ENCODE data around the gene ATP1B3.

ATP1B3 gene

DNA sequence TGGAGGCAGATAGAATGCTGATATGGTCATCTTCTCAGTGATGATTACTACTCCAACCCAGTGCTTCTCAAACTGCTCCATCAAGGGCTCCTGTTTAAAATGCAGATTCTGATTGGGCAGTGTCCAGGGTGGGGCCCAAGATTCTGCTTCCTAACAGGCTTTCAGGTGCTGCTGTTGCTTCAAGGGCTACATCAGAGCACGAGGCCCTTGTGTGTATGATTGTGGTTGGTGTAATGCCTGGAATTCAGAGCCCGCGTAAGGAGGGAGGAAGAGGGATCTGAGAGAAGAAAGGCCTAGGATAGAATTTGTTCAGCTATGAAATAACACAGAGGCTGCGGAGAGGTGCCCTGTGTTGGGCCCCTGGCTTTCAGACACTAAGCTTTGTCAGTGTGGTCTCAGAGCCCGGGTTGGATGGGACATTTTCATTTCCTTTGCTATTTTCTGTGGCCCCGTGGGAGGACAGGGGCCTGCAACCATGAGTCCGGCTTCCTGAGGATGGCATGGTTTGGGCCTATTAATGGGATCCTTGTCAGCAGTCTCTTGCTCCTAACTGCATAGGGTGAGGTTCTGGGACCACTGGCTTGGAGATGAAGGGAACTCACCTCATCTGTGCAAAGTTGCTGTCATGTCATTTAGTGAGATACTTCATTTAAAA is 53.0 kb downstream of the ATP1B3 start:
- no peaks in the 10 kb centered on the region for H3K4me1 Mint-ChIP-seq (ENCODE audit: low read depth)
- peaks cover 21% of the 10 kb centered on the region for H3K36me3 Mint-ChIP-seq (ENCODE audit: low read depth)
- DNase-seq (ENCODE audit: low spot score): no peak
- H3K4me3 Mint-ChIP-seq: no peak overlapping the region
- no peak overlapping the region for H3K27ac Mint-ChIP-seq
- no peaks in the 10 kb centered on the region for H3K9me3 Mint-ChIP-seq
- no peaks in the 10 kb centered on the region for H3K27me3 Mint-ChIP-seq (ENCODE audit: low read depth)

DNA sequence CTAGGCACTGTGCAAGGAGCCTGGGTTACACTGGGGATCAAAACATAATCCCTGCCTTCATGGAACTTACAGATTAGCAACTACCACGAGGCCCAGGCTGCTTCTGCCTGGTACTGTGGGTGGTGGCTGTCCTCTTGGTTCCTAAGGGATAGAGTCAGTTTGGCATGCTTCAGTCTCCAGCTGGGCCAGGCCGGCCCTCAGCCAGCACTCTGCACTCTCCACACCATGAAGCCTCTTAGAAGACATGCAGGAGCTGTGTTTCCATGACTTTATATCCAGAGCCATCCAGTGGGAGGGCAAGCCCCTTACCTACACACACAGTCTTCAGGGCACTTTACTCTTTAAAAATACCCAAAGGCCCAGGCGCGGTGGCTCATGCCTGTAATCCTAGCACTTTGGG is 54.4 kb downstream of the ATP1B3 start:
- H3K27me3 Mint-ChIP-seq (ENCODE audit: low read depth): no peaks in the 10 kb centered on the region
- H3K36me3 Mint-ChIP-seq (ENCODE audit: low read depth): peaks cover 13% of the 10 kb centered on the region
- H3K4me3 Mint-ChIP-seq: no peak overlapping the region
- no peaks in the 10 kb centered on the region for H3K4me1 Mint-ChIP-seq (ENCODE audit: low read depth)
- H3K27ac Mint-ChIP-seq: no peak overlapping the region
- DNase-seq (ENCODE audit: low spot score): no peak
- no peaks in the 10 kb centered on the region for H3K9me3 Mint-ChIP-seq

DNA sequence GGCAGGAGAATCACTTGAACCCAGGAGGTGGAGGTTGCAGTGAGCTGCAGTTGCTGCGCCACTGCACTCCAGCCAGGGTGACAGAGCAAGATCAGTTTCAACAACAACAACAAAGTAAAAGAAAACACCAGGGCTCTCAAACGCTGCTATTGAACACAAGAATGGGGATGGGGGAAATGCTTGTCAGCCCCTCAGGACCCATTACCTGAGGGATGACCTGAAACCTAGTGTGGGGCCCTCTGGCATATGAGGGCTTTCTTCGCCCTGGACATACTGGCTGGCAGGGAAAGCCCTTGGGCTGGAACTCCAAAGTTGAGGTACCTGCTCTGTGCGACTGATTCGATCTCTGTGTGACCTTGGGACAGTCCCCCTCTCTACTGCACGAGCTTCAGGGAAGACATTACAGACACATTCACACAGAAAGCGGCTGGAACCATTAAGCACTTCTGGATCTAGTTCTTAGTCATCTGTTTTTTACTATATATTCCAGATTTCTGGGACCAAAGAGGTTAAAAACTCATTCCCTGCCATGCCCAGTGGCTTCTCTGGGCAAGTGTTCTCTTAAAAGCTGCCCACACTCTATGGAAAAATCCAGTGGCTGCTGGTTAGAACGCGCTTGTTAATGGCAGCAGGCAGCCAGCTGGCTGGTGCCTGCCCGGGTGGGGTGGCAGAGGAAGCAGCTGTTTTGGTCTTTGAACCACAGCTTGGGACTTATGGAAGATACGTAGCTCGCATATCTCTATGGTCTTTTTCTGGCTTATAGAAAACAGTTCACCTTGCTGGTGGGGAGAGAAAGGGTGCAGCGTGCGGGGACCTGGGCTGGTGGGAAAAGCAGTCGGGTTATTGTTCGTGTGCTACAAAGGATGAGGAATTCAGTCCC is 57.2 kb downstream of the ATP1B3 start:
- no peak overlapping the region for H3K4me3 Mint-ChIP-seq
- no peak for DNase-seq (ENCODE audit: low spot score)
- no peak overlapping the region for H3K27ac Mint-ChIP-seq
- no peaks in the 10 kb centered on the region for H3K27me3 Mint-ChIP-seq (ENCODE audit: low read depth)
- H3K4me1 Mint-ChIP-seq (ENCODE audit: low read depth): no peaks in the 10 kb centered on the region
- H3K36me3 Mint-ChIP-seq (ENCODE audit: low read depth): peaks cover 5% of the 10 kb centered on the region
- no peaks in the 10 kb centered on the region for H3K9me3 Mint-ChIP-seq

DNA sequence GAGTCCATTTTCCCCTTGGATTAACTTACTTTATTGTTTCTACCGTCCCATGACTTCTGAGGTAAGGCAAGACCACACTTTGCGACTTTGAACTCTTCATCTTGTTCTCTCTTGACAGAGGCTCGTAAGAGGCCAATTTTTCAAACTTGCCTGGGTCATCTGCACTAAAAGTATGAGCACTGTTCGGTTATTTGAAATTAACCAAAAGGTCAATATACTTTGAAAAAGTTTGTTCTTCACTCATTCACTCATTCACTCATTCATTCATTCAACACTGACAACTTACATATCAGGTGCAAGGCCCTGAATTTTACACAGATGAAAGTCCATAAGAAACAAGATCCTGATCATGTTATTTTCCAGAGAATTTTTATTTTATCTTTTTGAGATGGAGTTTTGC is 57.9 kb downstream of the ATP1B3 start:
- Mint-ChIP-seq H3K4me3 (no peak overlapping the region), H3K27ac (no peak overlapping the region)
- no peak for DNase-seq (ENCODE audit: low spot score)

DNA sequence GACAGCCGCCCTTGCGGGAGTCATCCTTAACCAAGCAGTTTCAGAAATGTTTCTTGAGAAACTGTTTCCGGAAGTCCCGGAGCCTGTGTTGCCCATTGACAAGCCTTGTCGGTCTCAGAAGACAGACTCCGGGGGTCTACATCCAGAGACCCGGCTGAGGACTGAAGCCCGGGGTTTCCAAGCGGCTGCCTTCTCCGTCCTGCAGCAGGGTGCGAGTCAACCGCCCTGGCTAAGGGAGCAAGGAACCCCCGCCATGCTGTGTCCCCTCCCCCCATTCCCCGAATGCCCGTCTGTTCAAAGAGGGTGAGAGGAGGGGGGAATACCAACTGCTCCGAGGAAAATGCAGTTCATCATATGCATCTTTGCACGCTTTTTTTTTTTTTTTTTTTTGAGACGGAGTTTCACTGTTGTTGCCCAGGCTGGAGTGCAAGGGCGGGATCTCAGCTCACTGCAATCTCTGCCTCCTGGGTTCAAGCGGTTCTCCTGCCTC is 61.6 kb downstream of the ATP1B3 start:
- DNase-seq (ENCODE audit: low spot score): no peak
- Mint-ChIP-seq H3K27me3 (ENCODE audit: low read depth) (no peaks in the 10 kb centered on the region), H3K4me3 (no peak overlapping the region), H3K4me1 (ENCODE audit: low read depth) (peaks cover 7% of the 10 kb centered on the region), H3K27ac (no peak overlapping the region), H3K9me3 (no peaks in the 10 kb centered on the region), H3K36me3 (ENCODE audit: low read depth) (no peaks in the 10 kb centered on the region)

More for the DNA sequence above, 57.9 kb downstream of the ATP1B3 start:
- H3K36me3 Mint-ChIP-seq (ENCODE audit: low read depth): no peaks in the 10 kb centered on the region
- no peaks in the 10 kb centered on the region for H3K27me3 Mint-ChIP-seq (ENCODE audit: low read depth)
- no peaks in the 10 kb centered on the region for H3K4me1 Mint-ChIP-seq (ENCODE audit: low read depth)
- H3K9me3 Mint-ChIP-seq: no peaks in the 10 kb centered on the region

DNA sequence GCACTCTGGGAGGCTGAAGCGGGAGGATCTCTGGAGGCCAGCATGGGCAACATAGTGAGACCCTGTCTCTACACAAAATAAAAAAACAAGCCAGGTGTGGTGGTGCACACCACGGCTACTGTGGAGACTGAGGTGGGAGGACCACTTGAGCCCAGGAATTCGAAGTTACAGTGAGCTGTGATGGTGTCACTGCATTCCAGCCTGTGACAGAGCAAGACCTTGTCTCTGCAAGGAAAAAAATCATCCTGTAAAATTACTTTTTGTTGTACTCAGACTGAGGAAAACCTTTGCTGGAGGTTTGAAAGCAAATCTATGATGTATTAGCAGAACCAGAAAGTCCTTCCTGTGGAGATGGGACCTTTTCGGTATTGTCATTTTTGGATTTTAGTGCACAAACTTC is 63.3 kb downstream of the ATP1B3 start:
- peaks cover 7% of the 10 kb centered on the region for H3K4me1 Mint-ChIP-seq (ENCODE audit: low read depth)
- no peak overlapping the region for H3K27ac Mint-ChIP-seq
- no peak for DNase-seq (ENCODE audit: low spot score)
- H3K9me3 Mint-ChIP-seq: no peaks in the 10 kb centered on the region
- H3K27me3 Mint-ChIP-seq (ENCODE audit: low read depth): no peaks in the 10 kb centered on the region
- H3K4me3 Mint-ChIP-seq: no peak overlapping the region
- no peaks in the 10 kb centered on the region for H3K36me3 Mint-ChIP-seq (ENCODE audit: low read depth)

DNA sequence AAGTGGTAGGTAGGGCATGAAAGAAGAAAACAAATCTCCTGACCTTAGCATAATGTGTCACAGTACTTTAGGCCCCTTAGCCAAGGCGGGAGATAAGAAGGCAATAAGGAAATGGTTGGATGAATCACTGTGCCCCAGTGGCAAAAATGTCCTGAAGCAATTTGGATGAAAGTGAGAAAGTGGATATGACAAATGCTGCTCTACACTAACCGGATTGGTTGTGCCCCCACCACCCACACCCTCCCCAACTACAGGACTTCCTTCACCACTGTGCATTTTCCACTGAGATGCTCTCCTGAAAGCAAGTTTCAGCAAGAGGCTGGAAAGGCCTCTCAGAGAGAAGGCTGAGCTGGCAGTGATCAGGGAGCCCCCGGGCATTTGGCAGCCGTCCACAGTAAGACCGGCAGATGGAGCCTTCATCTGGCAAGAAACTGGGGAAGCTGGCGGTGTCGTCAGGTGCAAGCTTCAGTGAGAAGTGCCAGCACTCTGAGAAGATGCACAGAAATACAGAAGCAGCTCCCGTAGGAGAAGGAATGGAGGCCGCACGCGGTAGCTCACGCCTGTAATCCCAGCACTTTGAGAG is 63.8 kb downstream of the ATP1B3 start:
- Mint-ChIP-seq H3K27me3 (ENCODE audit: low read depth) (no peaks in the 10 kb centered on the region), H3K9me3 (no peaks in the 10 kb centered on the region), H3K4me1 (ENCODE audit: low read depth) (peaks cover 7% of the 10 kb centered on the region), H3K27ac (no peak overlapping the region), H3K36me3 (ENCODE audit: low read depth) (no peaks in the 10 kb centered on the region), H3K4me3 (no peak overlapping the region)
- peak; percentile 82 for DNase-seq (ENCODE audit: low spot score)

DNA sequence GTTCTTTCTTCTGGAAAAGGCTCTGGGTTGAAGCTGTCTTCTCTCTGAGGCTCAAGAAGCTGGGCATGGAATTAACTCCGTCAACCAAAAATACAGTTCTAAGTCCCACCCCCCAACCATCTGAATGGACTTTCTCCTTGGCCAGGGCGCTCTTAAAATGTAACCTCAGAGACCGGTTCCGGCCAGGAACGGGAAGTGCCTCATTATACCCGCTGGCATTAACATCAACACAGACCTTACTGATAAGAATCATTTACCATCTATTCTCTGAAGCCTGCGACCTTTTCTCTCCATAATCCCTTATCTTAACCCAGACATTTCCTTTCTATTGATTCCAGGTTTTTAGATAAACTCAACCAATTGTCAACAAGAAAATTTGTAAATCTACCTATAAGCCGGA is 64.7 kb downstream of the ATP1B3 start:
- H3K9me3 Mint-ChIP-seq: no peaks in the 10 kb centered on the region
- H3K4me1 Mint-ChIP-seq (ENCODE audit: low read depth): peaks cover 7% of the 10 kb centered on the region
- no peak for DNase-seq (ENCODE audit: low spot score)
- H3K27ac Mint-ChIP-seq: no peak overlapping the region
- H3K4me3 Mint-ChIP-seq: no peak overlapping the region
- H3K36me3 Mint-ChIP-seq (ENCODE audit: low read depth): no peaks in the 10 kb centered on the region
- H3K27me3 Mint-ChIP-seq (ENCODE audit: low read depth): no peaks in the 10 kb centered on the region

DNA sequence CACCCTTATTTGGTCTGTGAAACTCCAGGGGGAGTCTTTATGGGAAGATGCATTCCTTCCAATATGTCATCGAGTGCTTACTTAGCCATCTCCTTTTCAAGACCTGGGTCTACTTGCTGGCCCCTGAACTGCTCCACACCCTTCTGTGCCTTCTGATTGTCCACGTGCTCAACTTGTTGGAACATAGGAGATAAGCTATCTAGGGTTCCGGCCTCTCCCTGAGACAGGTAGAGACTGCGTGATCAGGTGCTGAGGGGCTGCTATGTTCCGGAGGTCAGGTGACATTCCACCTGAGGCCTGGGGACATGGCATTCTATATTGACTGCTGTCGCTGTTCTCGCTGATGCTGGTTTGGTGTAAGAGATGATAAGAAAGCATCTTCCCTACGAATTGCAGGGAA is 65.6 kb downstream of the ATP1B3 start:
- DNase-seq (ENCODE audit: low spot score): no peak
- no peak overlapping the region for H3K4me3 Mint-ChIP-seq
- H3K27me3 Mint-ChIP-seq (ENCODE audit: low read depth): no peaks in the 10 kb centered on the region
- H3K27ac Mint-ChIP-seq: no peak overlapping the region
- no peaks in the 10 kb centered on the region for H3K36me3 Mint-ChIP-seq (ENCODE audit: low read depth)
- H3K4me1 Mint-ChIP-seq (ENCODE audit: low read depth): peaks cover 7% of the 10 kb centered on the region
- no peaks in the 10 kb centered on the region for H3K9me3 Mint-ChIP-seq

DNA sequence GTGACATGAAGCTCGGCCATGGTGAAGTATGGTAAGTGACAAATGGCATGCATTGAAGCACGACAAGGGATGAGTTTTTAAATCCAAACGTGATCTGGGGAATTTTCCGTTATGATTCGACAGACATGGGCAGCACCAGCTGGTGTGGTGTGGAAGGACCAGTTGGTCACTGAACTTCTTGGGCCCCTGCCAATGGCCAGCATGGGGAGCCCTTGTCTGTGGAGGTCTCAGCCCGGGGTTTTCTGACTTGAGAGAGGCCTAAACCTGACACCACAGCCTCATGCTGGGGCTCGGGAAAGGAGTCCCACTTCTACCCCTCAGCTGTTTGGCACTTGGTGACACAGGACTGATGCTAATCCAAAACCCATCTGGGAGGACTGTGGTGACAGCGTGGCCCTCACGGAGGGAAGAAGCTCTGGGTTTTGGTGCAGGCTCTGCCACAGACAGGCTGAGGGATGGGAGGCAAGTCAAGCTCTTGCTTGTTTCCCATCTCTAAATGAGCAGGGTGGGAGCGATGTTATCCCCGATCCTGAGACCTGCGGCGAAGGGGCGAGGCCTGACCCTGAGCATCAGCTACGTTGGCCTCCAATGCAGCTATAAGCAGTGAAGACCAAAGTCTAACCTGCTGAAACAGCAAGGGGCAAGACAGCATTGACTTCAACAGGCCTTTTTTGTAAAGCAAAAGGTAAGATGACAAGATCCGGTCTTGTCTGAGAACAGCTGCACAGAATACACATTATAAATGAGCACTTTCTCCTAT is 69.5 kb downstream of the ATP1B3 start:
- no peak for DNase-seq (ENCODE audit: low spot score)
- H3K36me3 Mint-ChIP-seq (ENCODE audit: low read depth): no peaks in the 10 kb centered on the region
- H3K27me3 Mint-ChIP-seq (ENCODE audit: low read depth): no peaks in the 10 kb centered on the region
- peaks cover 4% of the 10 kb centered on the region for H3K4me1 Mint-ChIP-seq (ENCODE audit: low read depth)
- H3K9me3 Mint-ChIP-seq: no peaks in the 10 kb centered on the region
- no peak overlapping the region for H3K4me3 Mint-ChIP-seq
- no peak overlapping the region for H3K27ac Mint-ChIP-seq

DNA sequence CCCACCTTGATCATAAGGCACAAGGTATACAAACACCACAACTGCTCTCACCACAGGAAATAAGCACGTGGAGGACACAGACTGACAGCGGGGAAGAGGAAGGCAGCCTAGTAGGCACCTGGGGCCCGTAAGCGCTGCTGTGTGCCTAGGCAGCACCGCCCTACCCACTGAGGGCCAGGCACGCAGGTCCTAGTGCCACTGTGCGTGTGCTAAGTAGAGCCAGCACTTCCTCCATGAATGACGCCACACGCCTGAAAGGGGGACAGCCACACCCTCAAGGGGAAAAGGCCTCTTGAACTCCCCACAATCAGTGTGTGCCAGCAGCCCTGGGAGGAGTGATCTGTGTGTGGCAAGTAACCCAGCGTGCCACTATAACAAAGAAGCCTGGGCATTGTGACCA is 73.0 kb downstream of the ATP1B3 start:
- Mint-ChIP-seq H3K4me1 (ENCODE audit: low read depth) (no peaks in the 10 kb centered on the region), H3K9me3 (no peaks in the 10 kb centered on the region), H3K36me3 (ENCODE audit: low read depth) (peaks cover 2% of the 10 kb centered on the region), H3K27ac (no peak overlapping the region), H3K27me3 (ENCODE audit: low read depth) (no peaks in the 10 kb centered on the region), H3K4me3 (no peak overlapping the region)
- DNase-seq (ENCODE audit: low spot score): no peak

DNA sequence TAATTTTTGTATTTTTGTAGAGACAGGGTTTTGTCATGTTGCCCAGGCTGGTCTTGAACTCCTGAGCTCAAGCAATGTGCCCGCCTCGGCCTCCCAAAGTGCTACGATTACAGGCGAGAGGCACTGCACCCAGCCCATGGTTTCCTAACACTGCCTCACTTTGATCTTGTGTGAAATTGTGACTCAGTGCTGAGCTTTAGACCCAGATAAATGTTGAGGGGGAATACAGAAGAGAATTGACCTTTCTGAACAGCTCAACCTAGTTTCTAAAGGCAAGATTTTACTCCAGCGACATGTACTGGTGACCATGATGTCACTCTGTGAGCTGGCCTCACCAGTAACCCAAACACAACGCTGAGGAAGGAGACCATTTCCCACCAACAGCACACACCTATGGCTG is 73.5 kb downstream of the ATP1B3 start:
- H3K36me3 Mint-ChIP-seq (ENCODE audit: low read depth): peaks cover 2% of the 10 kb centered on the region
- no peaks in the 10 kb centered on the region for H3K27me3 Mint-ChIP-seq (ENCODE audit: low read depth)
- H3K27ac Mint-ChIP-seq: no peak overlapping the region
- H3K4me3 Mint-ChIP-seq: no peak overlapping the region
- H3K4me1 Mint-ChIP-seq (ENCODE audit: low read depth): peaks cover under 1% of the 10 kb centered on the region
- H3K9me3 Mint-ChIP-seq: no peaks in the 10 kb centered on the region
- no peak for DNase-seq (ENCODE audit: low spot score)

DNA sequence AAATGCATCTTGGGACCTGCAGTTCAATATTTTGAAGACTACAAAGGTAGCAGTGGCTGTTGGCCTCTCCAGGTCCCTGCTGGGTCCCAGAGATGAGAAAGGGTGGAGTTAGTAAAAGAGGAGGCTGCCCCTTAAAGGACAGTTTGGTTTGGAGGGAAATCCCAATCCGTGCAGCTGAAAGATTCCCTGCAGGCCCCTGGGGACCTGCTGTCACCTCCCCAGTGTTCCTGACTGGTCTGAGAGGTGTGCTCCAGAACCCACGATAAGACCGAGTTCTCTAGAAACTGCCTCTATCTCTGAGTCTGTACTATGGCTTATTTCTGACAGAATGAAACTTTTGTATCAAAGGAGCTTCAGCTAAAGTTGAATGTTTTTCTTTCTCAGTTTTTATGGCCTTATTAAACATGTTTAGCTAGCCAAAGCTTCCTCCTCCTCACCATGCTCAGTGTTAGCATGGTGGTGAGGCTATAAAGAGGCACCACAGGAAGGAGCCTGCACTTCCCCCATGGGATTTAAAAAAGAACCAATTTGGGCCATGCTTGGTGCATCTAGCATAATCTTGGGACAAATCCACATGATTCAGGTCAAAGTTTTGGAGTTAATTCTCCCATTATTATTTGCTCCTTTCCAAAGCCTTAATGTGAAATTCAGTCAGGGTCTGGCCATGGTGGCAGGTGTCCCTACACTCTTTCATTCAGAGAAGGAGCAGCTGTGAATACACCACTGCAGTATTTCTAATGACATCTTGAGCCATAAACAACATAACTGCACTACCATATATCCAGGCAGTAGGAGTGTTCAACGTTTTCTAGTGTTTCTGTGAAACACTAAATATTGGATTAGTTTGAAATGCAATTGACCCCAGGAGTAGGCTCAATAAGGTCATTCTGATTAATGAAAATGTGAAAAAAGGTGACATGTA is 74.4 kb downstream of the ATP1B3 start:
- peaks cover 2% of the 10 kb centered on the region for H3K36me3 Mint-ChIP-seq (ENCODE audit: low read depth)
- H3K4me3 Mint-ChIP-seq: no peak overlapping the region
- H3K4me1 Mint-ChIP-seq (ENCODE audit: low read depth): peaks cover 4% of the 10 kb centered on the region
- no peak overlapping the region for H3K27ac Mint-ChIP-seq
- no peak for DNase-seq (ENCODE audit: low spot score)
- H3K27me3 Mint-ChIP-seq (ENCODE audit: low read depth): no peaks in the 10 kb centered on the region
- no peaks in the 10 kb centered on the region for H3K9me3 Mint-ChIP-seq

Measured in T-helper 2 cell treated with Interferon-gamma antibody and Interleukin-4, amounts not matched to agents 5 μg/mL and 100 μg/mL, for 36 hours (primary cell).